AG08396 (cell line): ENCODE results near the gene TKTL2.
"Not testable (repeated sequence)": the region's sequence is repeated elsewhere in the genome, so short reads cannot be mapped to it uniquely, and the experiment has no call there.

Experiments used
- DNase-seq: peaks from one replicate; pipeline ENCODE4 v3.0.0; 2012; ENCODE audit warnings: low spot score, mixed read lengths

TKTL2 gene

GRCh38 chr4:163447023-163447422, 26.5 kb downstream of the TKTL2 start:
- not testable (repeated sequence) for DNase-seq

DNA sequence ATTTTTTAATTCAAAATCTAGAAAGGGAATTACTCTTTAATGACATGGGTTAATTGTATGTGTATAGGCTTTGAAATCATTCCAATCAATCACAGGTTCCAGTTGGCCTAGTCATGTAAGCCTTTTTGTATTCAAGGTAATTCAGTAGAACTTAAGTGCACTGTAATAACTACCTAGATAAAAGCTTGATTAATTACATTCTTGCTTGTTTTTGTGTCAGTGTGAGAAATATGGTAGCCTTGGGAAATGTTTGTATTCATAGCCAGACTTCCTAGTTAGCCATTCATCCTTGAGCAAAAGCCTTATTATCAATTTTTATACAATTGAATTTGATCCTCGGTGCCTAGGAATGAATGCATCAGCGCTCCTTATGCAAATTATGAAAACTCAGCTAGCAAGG, 33.5 kb downstream of the TKTL2 start:
- DNase-seq: no peak
